ENCODE results near the gene TMEM154.

The TMEM154 gene

DNA sequence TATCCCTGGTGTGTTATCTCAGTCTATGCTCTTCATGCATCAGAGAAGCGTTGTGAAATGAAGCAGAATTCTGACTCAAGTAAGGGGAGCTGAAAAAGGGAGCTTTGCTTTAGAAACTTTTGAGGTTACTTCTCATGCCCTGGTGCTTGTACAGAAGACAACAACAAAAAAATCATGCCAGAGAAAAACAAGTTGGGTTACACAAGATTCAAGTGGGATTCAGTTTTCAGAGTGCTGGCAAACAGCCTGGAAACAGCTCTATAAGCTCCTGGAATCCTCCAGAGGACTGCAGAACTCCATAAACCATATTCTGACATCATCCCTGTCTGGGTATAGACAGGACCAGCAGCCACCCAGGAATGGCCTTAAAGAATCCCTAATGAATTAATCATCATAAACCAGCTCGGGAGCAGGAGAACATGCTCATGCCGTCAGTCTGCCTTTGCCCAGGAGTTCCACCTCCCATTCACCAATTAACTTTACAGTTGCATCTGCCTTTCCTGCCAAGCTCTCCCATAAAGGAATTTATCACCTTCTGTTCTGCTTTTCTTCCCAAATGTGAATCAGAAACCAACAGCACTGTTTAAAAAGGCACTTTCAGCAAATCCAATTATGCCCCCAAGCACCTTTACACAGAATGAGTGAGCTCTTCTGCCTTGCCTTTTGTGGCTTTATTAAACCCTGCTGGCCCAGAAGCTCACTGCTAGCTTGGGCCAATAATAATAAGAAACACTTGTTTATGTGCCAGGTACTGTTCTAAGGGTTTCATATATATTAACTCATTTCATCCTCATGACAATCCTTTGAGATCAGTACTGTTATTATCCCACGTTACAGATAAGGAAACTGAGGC lies 89.4 kb downstream of the TMEM154 start:
- no peak for DNase-seq (ENCODE audit: low spot score)

DNA sequence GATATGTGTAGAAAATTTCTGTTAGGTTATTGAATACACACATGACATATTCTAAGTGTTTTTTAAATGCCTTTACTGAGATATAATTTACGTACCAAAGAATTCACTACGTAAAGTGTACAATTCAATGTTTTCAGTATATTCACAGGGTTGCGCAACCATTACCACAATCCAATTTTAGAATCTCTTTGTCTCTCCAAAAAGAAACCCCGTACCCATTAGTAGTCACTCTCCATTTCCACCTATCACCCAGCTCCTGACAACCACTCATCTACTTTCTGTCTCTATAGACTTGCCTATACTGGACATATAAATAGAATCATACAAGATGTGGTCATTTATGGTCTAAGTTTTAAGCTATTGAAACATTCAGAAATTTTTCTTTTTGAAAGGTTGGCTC lies 90.9 kb downstream of the TMEM154 start:
- DNase-seq (ENCODE audit: low spot score), result no peak

DNA sequence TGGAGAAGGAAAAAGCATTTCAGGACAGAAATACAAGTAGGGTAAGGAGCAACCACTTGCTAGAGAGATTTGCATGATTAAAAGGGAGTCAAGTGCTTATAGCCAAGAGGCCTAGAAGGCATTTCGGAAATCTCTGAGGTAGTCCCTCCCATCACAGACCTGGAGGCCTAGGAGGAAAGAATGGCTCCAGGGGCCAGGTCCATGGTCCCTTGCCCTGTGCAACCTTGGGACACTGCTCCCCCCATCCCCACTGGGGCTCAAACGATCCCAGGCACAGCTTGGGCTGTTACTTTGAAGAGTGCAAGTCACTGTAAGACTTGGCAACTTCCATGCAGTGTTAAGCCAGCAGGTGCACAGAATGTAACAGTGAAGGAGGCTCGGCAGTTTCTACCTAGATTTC lies 92.7 kb downstream of the TMEM154 start:
- no peak for DNase-seq (ENCODE audit: low spot score)

DNA sequence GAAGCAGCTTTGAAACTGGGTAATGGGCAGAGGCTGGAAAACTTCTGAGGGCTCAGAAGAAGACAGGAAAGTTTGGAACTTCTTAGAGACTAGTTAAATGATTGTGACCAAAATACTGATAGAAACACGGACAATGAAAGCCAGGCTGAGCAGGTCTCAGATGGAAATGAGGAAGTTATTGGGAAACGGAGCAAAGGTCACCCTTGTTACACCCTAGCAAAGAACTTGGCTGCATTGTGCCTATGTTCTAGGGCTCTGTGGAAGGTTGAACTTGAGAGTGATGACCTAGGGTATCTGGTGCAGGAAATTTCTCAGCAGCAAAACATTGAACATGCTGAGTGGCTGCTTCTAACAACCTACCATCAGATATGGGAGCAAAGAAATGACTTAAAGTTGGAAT lies 93.1 kb downstream of the TMEM154 start:
- DNase-seq (ENCODE audit: low spot score), result no peak

DNA sequence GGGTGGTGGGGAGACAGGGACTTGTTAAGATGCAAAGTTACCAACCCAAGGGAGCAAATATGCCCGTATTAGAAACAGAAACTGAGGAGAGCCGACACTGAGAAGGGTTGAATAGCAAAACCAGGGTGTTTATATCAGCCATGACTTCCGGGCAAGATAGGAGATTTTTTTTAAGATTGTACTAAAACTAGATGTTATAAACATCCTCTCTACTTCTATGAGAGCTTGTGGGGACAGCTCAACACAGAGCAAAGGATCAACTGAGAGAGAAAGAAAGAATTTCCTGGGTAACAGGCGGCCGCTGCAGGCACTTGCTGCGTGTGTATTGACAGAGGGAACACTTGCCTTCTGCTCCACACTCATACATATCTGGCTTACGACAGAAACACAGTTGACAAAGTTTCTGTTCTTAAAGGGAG lies 94.8 kb downstream of the TMEM154 start:
- DNase-seq (ENCODE audit: low spot score), result no peak

DNA sequence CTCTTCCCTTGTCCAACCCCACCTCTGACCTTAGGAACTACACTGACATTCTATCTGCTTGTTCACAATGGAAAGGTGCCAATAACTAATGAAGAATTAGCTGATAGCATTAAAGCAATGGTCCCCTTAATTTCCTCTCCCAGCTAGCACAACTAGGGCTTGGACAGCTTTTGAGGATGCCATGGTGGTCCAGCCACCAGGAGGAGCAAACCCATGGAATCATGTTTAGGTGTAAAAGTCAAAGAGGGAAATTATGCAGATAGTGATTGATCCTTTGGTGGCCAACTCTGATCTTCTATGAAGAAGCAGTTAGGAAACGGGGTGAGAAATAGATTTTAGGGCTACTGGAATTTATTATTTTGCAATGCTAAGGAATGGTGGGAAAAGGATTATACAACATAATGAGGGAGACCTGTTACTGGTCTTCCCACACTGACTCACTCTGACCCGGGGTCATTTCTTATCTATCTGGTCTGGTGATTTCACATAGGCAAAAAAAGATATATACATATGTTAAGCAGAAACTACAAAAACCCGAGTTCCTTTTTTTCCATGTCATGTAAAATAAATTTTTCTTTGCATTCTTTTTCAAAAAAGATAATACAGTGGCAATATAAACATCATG lies 98.1 kb downstream of the TMEM154 start:
- no peak for DNase-seq (ENCODE audit: low spot score)

DNA sequence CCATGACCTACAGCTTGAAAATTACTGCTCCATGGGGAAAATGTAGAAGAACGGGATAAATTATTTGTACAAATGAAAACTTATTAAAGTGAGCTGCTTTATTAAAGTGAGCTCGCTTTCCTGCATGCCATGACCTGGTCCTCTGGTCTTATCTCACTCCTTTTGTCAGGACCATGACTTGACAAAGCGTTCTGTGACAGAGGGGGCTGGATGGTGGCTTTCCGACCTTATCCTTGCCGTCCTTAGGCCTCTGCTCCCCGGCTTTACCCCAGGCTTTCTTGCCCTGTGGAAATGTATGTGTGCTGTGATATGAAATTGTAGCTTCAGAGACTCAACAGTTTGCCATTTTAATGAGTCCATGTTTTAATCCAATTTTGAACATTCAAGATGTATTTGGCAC lies 99.9 kb downstream of the TMEM154 start:
- no peak for DNase-seq (ENCODE audit: low spot score)

DNA sequence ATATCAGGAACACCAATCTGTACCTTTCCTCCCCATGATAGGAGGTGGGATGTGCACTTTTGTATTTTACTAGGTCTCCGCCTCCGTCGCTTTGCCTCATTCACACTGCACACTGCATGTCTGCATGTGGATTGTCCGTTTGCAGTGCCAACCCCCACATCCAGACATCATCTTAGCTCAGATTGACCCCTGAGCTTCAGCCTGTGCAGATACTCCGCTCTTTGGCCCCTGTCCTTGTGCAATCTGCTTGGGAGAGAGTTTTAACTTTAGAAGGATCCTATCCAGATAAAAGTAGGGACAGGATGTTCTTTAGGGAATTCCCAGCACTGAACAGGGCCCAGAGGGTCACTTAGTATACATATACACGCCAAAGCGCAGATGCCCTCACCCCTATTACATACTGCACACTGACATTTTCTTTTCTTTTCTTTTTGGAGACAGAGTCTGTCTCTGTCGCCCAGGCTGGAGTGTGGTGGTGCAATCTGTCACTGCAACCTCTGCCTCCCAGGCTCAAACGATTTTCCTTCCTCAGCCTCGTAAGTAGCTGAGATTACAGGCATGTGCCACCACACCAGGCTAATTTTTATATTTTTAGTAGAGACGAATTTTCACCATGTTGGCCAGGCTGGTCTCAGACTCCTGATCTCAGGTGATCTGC lies 100.6 kb downstream of the TMEM154 start:
- no peak for DNase-seq (ENCODE audit: low spot score)

DNA sequence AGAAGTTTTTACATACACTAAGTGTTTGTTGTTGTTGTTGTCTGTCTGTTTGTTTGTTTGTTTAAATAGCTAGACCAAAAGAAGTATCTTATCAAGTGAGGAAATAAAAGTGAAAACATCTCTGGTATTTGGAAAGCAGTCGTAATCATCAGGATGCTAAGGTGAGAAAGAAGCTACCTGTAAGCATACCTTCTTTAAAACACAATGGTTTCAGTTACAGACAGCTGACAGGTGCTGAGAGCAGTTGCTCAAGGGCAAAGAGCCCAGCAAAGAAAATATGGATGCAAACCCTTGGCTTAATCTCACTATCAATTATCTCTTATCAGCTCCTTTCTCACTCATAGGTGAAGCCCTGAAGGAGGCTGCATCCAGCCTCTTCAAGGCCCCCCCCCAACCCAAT lies 101.1 kb downstream of the TMEM154 start:
- DNase-seq (ENCODE audit: low spot score), result no peak

DNA sequence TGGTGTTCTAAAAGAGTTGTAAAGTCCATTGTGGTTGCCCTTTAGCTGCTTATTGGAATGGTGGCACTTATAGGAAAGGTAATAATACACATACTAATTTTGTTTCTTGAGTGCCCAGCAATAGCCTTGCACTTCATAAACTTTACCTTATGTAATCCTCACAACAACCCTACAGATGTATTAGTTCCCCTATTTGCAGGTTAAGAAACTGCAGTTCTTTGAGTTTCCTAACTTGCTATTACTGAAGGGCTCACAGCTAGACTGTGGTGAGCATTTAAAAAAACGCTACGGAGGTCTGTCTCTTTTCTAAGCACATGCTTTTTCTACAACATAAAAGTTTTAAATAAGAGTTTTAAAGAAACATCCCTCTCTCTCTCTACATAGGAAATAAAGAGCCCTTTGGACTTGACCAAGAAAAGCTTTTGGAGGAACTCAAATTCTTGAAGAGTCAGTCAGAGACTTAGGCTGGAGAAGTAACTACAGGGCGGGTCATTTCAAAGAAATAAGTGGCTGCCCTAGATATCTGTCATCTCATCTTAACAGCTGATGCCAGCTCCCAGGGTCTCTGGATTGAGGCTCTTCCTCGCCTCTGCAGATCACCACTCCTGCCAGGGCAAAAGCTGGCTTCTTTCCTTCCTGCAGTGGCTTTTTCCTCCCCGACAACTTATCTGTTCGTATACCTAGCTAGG lies 101.9 kb downstream of the TMEM154 start:
- DNase-seq (ENCODE audit: low spot score), result peak; percentile 39

DNA sequence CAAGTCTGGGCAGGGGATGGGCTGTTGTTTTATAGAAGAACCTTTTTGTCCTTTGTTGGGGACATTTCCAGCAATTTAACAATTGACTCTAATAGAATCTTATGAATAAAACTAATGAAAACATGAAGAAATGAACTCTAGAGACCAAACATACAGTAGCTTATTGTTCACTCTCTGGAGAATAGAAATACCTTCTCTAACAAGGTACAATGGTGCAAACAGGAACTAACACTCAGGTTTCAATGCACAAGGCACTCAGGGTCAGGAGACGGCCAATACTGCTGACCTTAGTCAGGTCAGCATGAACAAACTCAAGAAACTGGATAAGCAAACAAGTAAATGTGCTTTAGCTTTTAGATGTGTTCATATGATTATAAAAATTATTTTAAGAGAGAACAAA lies 104.3 kb downstream of the TMEM154 start:
- no peak for DNase-seq (ENCODE audit: low spot score)

DNA sequence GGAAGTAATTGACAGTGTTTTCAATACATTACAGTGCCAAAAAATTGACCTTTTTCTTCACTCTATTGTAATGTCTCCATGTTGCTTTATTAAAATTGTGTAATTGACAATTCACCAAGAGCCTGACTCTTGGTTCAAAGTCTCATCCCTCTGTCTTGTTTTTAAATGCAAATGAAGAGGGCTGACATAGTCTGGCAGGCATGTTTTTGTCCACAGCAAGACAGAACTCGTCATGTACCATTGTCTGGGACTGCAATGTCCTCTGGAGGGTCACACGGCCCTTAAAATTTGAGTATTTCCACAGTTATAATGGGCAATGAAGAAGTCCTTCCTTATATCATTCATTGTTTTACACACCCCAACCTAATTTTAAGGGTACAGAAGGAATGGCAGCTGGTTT lies 105.9 kb downstream of the TMEM154 start:
- no peak for DNase-seq (ENCODE audit: low spot score)

DNA sequence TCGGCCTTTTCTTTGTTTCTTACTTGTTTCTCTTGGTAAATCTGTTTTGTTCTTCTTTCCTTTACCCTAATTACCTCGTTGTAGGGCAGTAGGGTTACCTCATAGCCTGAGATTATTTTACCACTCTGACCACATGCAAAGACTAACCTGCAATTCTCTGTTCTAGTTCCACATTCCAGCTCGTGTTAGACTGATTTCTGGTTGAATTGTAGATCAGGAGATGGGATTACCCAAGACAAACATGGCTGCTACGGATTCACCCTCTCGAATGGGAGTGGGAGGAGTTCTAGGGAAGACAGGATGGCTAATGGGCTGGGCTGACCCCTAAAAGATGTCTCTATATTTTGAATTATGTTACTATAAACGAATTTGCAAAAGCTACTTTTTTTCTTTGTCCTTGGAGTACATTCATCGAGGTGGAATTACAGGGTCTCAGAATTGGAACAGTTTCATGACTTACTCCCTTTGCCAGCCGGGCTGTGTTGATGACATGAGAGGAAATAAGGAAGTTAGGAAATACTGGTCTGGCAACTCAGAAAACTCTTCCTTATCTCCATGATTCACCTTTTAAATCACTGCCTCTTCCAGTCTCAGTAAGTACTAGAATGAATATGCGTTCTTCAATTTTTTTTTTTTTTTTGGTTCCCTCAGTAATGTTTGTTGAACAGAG lies 107.2 kb downstream of the TMEM154 start:
- no peak for DNase-seq (ENCODE audit: low spot score)

DNA sequence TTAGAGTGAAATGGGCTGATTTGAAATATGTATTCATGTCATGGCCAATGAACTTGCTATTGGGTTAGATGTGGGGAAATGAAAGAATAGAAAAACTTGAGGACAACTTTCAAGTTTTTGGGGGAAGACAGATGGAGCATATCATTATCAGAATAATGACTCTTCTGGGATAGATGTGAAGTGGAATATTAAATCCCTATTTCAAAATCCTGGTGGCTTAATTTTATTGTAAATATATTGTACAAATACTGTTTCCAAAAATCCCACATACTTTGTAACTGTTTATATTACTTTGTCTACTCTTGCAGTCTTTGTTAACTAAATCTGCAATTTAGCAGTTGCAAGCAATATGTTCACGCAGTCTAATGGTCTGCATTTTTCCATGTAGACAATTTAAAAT lies 108.0 kb downstream of the TMEM154 start:
- no peak for DNase-seq (ENCODE audit: low spot score)

DNA sequence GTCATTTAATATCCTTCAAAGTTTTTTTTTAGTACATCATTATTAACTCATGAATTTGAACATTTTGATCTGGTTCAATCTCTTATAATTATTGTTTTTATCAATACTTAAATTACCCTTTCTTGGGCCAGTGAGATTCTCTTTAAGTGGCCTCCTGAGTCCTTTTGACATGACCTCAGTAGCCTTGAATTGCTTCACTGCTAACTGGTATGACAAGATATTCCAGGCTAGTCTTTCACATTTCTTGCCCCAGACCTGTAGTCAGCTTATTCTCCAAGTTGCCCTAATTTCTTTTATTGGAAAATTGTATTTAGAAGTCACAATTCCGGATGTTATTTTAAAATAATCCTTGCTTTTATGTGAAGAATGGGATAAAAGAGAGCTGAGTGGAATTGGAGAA lies 108.5 kb downstream of the TMEM154 start:
- DNase-seq (ENCODE audit: low spot score), result no peak

Measured in NAMALWA (cell line).